Activated naive CD8-positive, alpha-beta T cell treated with anti-CD3 and anti-CD28 coated beads, Interleukin-2, amount 10 ng/mL, durations not matched to agents 7 days and 5 days (primary cell): Measurements from ENCODE around the gene BRD3OS. TPM values are rescaled to one million over a fixed set of nuclear protein-coding genes. Genes with fewer than 3 reads are reported as not detected.

Experiments used
- ATAC-seq: fragments of 150-1000 bp; cut with Tn5 transposase; one replicate; pipeline ENCODE4 v1.10.0; 2021; ENCODE audit warnings: low read depth, moderate library complexity
- POLR2A ChIA-PET: fragments of 350-600 bp; sonication (Branson Sonifier 250); formaldehyde crosslinking; loops from one replicate; lab custom pipeline; 2021; ENCODE audit warnings: antibody characterized with exemption; lab: Charles Lee
- DNase-seq: peaks from one replicate; pipeline ENCODE4 v3.0.0; 2021
- H3K27ac Mint-ChIP-seq: one replicate; pipeline ENCODE4 v1.8.0; 2022; ENCODE audit warnings: mild to moderate bottlenecking, mixed read lengths
- H3K27me3 Mint-ChIP-seq: one replicate; pipeline ENCODE4 v1.8.0; 2022; ENCODE audit warnings: mild to moderate bottlenecking, moderate library complexity, mixed read lengths
- H3K36me3 Mint-ChIP-seq: one replicate; pipeline ENCODE4 v1.8.0; 2021; ENCODE audit warnings: mild to moderate bottlenecking, mixed read lengths
- H3K4me1 Mint-ChIP-seq: one replicate; pipeline ENCODE4 v1.8.0; 2021; ENCODE audit warnings: mixed read lengths
- H3K4me3 Mint-ChIP-seq: one replicate; pipeline ENCODE4 v1.8.0; 2022; ENCODE audit warnings: mild to moderate bottlenecking, moderate library complexity, mixed read lengths
- H3K9me3 Mint-ChIP-seq: one replicate; pipeline ENCODE4 v1.8.0; 2021; ENCODE audit warnings: mixed read lengths
- total RNA-seq, 2 experiments: library from RNA; stranded (reverse); gene quantifications; one replicate each; pipeline ENCODE4 v1.2.3, GENCODE V29; 2021

BRD3OS gene
- total RNA-seq, 2 experiments from 2014 or later = 14.2 to 17.0 TPM

- H3K4me1 Mint-ChIP-seq = peaks cover 1% of the 10 kb centered on the region
- H3K36me3 Mint-ChIP-seq = no peaks in the 10 kb centered on the region
- H3K4me3 Mint-ChIP-seq = peak overlapping the region; percentile 66
- no peak overlapping the region for H3K27ac Mint-ChIP-seq
- POLR2A ChIA-PET = interaction anchor here (1.1 to 2.4 kb wide), 5 partner anchors 32 to 266 kb away, joined by 3 to 12 read pairs (median 6); partner anchors contain the start of gene BRD3OS
- H3K27me3 Mint-ChIP-seq = peaks cover 9% of the 10 kb centered on the region
- DNase-seq (peak; percentile 84), ATAC-seq (peak; percentile 64)
- no peaks in the 10 kb centered on the region for H3K9me3 Mint-ChIP-seq
Measured at GRCh38 chr9:133992780-133993634, 32.3 kb upstream of the BRD3OS start.

DNA sequence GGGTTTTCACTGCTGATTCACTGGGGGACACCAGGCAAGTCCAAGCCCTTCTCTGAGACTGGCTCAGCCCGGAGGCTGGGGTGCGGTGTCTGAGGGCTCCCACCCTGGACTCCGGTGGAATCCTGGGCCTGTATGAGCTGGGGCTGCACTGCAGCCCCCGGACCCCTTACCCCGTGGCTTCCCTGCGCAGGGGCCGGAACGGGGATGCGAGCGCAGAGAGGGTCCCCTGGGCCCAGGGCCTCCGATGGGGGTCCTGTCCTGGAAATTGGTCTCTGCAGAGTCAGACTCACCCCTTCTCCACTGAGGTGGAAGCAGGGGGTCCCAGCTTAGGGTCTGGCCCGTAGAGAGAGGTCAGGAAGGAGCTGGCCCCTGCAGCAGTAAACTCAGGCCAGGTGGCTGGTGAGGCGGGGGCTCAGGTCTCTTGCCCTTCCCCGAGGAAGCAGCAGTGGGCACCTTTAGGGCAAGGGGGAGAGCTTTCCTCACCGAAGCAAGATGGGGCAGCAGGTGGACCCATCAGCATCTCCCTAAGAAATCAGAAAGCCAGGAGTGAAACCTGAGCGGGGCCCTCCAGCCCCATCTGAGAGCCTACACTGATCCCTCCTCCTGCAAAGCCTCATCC, 31.5 kb upstream of the BRD3OS start:
- Mint-ChIP-seq H3K36me3 (no peaks in the 10 kb centered on the region), H3K4me1 (peaks cover 1% of the 10 kb centered on the region), H3K27ac (no peak overlapping the region), H3K4me3 (peak overlapping the region; percentile 66), H3K27me3 (peaks cover 9% of the 10 kb centered on the region), H3K9me3 (no peaks in the 10 kb centered on the region)
- POLR2A ChIA-PET = interaction anchor here (1.1 to 2.4 kb wide), 5 partner anchors 31 to 267 kb away, joined by 3 to 12 read pairs (median 6); partner anchors contain the start of gene BRD3OS
- ATAC-seq (no peak), DNase-seq (peak; percentile 41)

GRCh38 chr9:133994353-133995011, 30.8 kb upstream of the BRD3OS start:
- Mint-ChIP-seq H3K4me1 (peaks cover 1% of the 10 kb centered on the region), H3K4me3 (no peak overlapping the region), H3K36me3 (no peaks in the 10 kb centered on the region), H3K27ac (no peak overlapping the region), H3K27me3 (peaks cover 9% of the 10 kb centered on the region), H3K9me3 (no peaks in the 10 kb centered on the region)
- POLR2A ChIA-PET = interaction anchor here (1.5 to 2.4 kb wide), 4 partner anchors 31 to 213 kb away, joined by 3 to 12 read pairs (median 8); partner anchors contain the start of gene BRD3OS
- ATAC-seq = peak; percentile 38
- DNase-seq = peak; percentile 88

- H3K9me3 Mint-ChIP-seq = no peaks in the 10 kb centered on the region
- H3K36me3 Mint-ChIP-seq = no peaks in the 10 kb centered on the region
- POLR2A ChIA-PET = interaction anchor here (1.9 to 2.4 kb wide), 2 partner anchors 202 to 214 kb away, joined by 6 to 12 read pairs; no protein-coding TSS in a partner anchor
- peaks cover 6% of the 10 kb centered on the region for H3K27me3 Mint-ChIP-seq
- no peak overlapping the region for H3K27ac Mint-ChIP-seq
- DNase-seq = no peak
- no peak overlapping the region for H3K4me3 Mint-ChIP-seq
- no peak for ATAC-seq
- peaks cover 1% of the 10 kb centered on the region for H3K4me1 Mint-ChIP-seq
Measured at GRCh38 chr9:133995012-133995896, 30.0 kb upstream of the BRD3OS start.

GRCh38 chr9:133996531-133997520, 28.5 kb upstream of the BRD3OS start:
- no peaks in the 10 kb centered on the region for H3K36me3 Mint-ChIP-seq
- H3K4me3 Mint-ChIP-seq = no peak overlapping the region
- no peaks in the 10 kb centered on the region for H3K9me3 Mint-ChIP-seq
- DNase-seq = no peak
- peaks cover 1% of the 10 kb centered on the region for H3K4me1 Mint-ChIP-seq
- POLR2A ChIA-PET = no interaction called here
- H3K27me3 Mint-ChIP-seq = peaks cover 4% of the 10 kb centered on the region
- no peak overlapping the region for H3K27ac Mint-ChIP-seq
- ATAC-seq = no peak

DNA sequence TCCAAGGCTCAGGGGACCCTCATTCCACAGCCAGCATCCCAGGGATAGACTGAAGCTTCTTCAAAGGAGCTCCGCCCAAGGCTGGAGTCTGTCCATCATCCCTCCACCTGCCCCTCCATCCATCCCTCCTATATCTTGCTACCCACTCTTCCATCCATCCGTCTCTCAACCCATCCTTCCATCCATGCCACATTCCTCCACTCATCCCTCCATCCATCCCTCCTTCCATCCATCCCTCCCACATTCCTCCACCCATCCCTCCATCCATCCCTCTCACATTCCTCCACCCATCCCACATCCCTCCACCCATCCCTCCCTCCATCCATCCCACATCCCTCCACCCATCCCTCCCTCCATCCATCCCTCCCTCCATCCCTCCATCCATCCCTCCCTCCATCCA, 27.7 kb upstream of the BRD3OS start:
- POLR2A ChIA-PET = no interaction called here
- Mint-ChIP-seq H3K4me1 (peaks cover 1% of the 10 kb centered on the region), H3K4me3 (no peak overlapping the region), H3K27ac (no peak overlapping the region), H3K36me3 (no peaks in the 10 kb centered on the region), H3K27me3 (peaks cover 4% of the 10 kb centered on the region), H3K9me3 (no peaks in the 10 kb centered on the region)
- DNase-seq (no peak), ATAC-seq (no peak)

- H3K27me3 Mint-ChIP-seq = peaks cover 4% of the 10 kb centered on the region
- H3K4me1 Mint-ChIP-seq = peaks cover 1% of the 10 kb centered on the region
- no peaks in the 10 kb centered on the region for H3K9me3 Mint-ChIP-seq
- H3K4me3 Mint-ChIP-seq = no peak overlapping the region
- POLR2A ChIA-PET = no interaction called here
- ATAC-seq = no peak
- H3K27ac Mint-ChIP-seq = no peak overlapping the region
- no peaks in the 10 kb centered on the region for H3K36me3 Mint-ChIP-seq
- DNase-seq = no peak
Measured at GRCh38 chr9:133998915-133999595, 26.2 kb upstream of the BRD3OS start.

GRCh38 chr9:133999851-134000265, 25.4 kb upstream of the BRD3OS start:
- Mint-ChIP-seq H3K36me3 (no peaks in the 10 kb centered on the region), H3K4me1 (no peaks in the 10 kb centered on the region), H3K9me3 (no peaks in the 10 kb centered on the region), H3K27me3 (peaks cover 4% of the 10 kb centered on the region), H3K27ac (no peak overlapping the region), H3K4me3 (no peak overlapping the region)
- no peak for DNase-seq
- no peak for ATAC-seq
- POLR2A ChIA-PET = no interaction called here

GRCh38 chr9:134002796-134003195, 22.5 kb upstream of the BRD3OS start:
- no peaks in the 10 kb centered on the region for H3K27me3 Mint-ChIP-seq
- H3K9me3 Mint-ChIP-seq = no peaks in the 10 kb centered on the region
- no peak for ATAC-seq
- H3K36me3 Mint-ChIP-seq = no peaks in the 10 kb centered on the region
- no peaks in the 10 kb centered on the region for H3K4me1 Mint-ChIP-seq
- no peak overlapping the region for H3K27ac Mint-ChIP-seq
- POLR2A ChIA-PET = no interaction called here
- no peak for DNase-seq
- no peak overlapping the region for H3K4me3 Mint-ChIP-seq

DNA sequence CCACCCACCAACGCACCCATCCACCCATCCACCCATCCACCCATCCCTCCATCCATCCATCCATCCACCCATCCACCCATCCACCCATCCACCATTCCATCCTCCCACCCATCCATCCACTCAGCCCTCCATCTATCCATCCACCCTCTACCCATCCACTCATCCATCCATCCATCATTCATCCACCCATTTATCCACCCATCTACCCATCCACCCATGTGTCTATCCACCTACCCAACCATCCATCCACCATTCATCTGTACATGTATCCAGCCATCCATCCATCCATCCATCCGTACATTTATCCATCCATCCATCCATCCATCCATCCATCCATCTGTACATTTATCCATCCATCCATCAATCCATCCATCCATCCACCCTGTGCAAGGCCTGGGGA, 22.0 kb upstream of the BRD3OS start:
- no peaks in the 10 kb centered on the region for H3K27me3 Mint-ChIP-seq
- no peaks in the 10 kb centered on the region for H3K4me1 Mint-ChIP-seq
- POLR2A ChIA-PET = no interaction called here
- no peak for DNase-seq
- H3K36me3 Mint-ChIP-seq = no peaks in the 10 kb centered on the region
- no peaks in the 10 kb centered on the region for H3K9me3 Mint-ChIP-seq
- H3K4me3 Mint-ChIP-seq = no peak overlapping the region
- H3K27ac Mint-ChIP-seq = no peak overlapping the region
- ATAC-seq = no peak

- H3K4me3 Mint-ChIP-seq = no peak overlapping the region
- POLR2A ChIA-PET = no interaction called here
- no peaks in the 10 kb centered on the region for H3K36me3 Mint-ChIP-seq
- no peaks in the 10 kb centered on the region for H3K9me3 Mint-ChIP-seq
- no peak for ATAC-seq
- H3K27ac Mint-ChIP-seq = no peak overlapping the region
- H3K4me1 Mint-ChIP-seq = no peaks in the 10 kb centered on the region
- DNase-seq = no peak
- H3K27me3 Mint-ChIP-seq = no peaks in the 10 kb centered on the region
Measured at GRCh38 chr9:134004131-134004873, 21.0 kb upstream of the BRD3OS start.
